ENCODE results near the gene PHLDA2. TPM values are rescaled to one million over a fixed set of nuclear protein-coding genes. Genes with fewer than 3 reads are reported as not detected.

PHLDA2 gene
- 1 to 10 TPM in 1 of 4 donors, under 1 TPM in 3; 0.49 to 1.1 (median 0.69) TPM for total RNA-seq
- 1 to 10 TPM in 1 of 3 donors, under 1 TPM in 2; 0.87 to 7.3 (median 0.97) TPM for polyA plus RNA-seq
- long read RNA-seq, donor 1, partial matches to known transcripts: 0 of 1 reads
- long read RNA-seq, donor 1, other reads (novel, unspliced or antisense): 0 of 1 reads
- long read RNA-seq, donor 2: 0 reads

- peak within 1 kb of the TSS; percentile 65 for H3K4me3 ChIP-seq
- 2% methylated on average over 73 to 113 of the region's 113 CpGs for WGBS, 3 donors
- DNase-seq (peak; percentile 61), ATAC-seq (peak in 3 of 4 donors; percentile 4 to 19 (median 7))
- TF ChIP-seq CTCF (IDR thresholded peaks at IDR 0.05): no peak
- no peaks in the 10 kb centered on the region for H3K9me3 ChIP-seq
- H3K36me3 ChIP-seq (ENCODE audit: insufficient read depth in 1 of 2, low read depth in 1 of 2): no peaks in the 10 kb centered on the region
- H3K27ac ChIP-seq: no peak within 1 kb of the TSS
- peaks cover 0 to 61% (median 26%) of the 10 kb centered on the region in 3 donors for H3K27me3 ChIP-seq (ENCODE audit: insufficient read depth in 3 of 3, low read length in 2 of 3)
- H3K4me1 ChIP-seq: peaks cover 11% of the 10 kb centered on the region
- intact Hi-C loops (cut with DNase I): no loop called here
These were observed at the start of gene PHLDA2 for GRCh38 chr11:2928605-2929530. TSS of gene PHLDA2 (minus strand) at chr11:2929420. CDS start at chr11:2929364, 56 bp downstream.

- ATAC-seq: peak; percentile 64 to 91 (median 78)
- DNase-seq: peak in 1 of 2 donors; percentile 80
- H3K4me3 ChIP-seq: no peak overlapping the region
- no peaks in the 10 kb centered on the region for H3K9me3 ChIP-seq
- 38 to 48% (median 38%) methylated on average over 7 of the region's 7 CpGs for WGBS, 3 donors
- intact Hi-C loops (cut with DNase I): loop anchor here in 1 of 2 donors (5.0 kb wide), 1 partner anchor 45 kb away; no protein-coding TSS in a partner anchor
- H3K36me3 ChIP-seq (ENCODE audit: insufficient read depth in 1 of 2, low read depth in 1 of 2): peaks cover 8 to 74% of the 10 kb centered on the region in 2 donors
- TF ChIP-seq CTCF (IDR thresholded peaks at IDR 0.05): no peak
- H3K27ac ChIP-seq: no peak overlapping the region
- H3K27me3 ChIP-seq (ENCODE audit: insufficient read depth in 3 of 3, low read length in 2 of 3): no peaks in the 10 kb centered on the region
- peaks cover 10% of the 10 kb centered on the region for H3K4me1 ChIP-seq
These were observed 47.9 kb upstream of the PHLDA2 start for GRCh38 chr11:2977113-2977512.

DNA sequence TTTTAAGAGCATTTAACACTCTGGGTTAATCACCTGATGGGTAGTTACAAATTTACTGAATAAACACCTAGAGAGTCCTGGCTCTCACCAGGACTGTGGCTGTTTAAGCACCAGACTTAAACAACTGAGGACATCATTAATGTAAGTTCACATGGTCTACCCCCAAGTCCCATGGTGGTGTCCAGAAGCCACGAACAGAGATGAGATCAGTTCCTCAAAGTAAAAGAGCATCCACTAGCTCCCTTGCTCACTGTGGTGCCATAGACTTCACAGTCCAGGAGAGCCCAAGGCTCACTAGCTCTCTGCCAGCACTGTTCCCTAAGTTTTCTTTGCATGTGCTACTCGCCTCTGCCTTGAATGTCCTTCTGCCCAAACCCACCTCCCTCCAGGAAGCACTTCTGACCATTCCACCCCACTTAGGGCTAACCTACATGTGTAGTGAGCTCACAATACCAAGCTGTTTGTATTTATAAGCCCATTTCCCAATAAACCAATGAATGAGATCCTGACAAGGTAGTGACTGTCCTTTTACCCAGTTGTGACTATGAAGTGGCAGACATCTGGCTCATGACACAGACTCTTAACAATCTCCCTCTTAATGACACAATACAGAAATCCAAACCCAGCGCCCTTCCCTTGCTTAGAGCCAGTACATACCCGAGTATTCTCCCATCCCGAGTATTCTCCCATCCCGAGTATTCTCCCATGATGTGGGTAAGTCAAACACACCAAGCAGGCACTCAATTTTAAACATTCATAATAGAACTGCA, 47.3 kb upstream of the PHLDA2 start:
- ATAC-seq (peak; percentile 28 to 67 (median 62)), DNase-seq (no peak)
- H3K36me3 ChIP-seq (ENCODE audit: insufficient read depth in 1 of 2, low read depth in 1 of 2): peaks cover 11 to 80% of the 10 kb centered on the region in 2 donors
- intact Hi-C loops (cut with DNase I): loop anchor here in 1 of 2 donors (5.0 kb wide), 1 partner anchor 46 kb away; no protein-coding TSS in a partner anchor
- H3K27ac ChIP-seq: no peak overlapping the region
- 76 to 87% (median 79%) methylated on average over 6 of the region's 6 CpGs for WGBS, 3 donors
- no peak overlapping the region for H3K4me3 ChIP-seq
- no peak for TF ChIP-seq CTCF (IDR thresholded peaks at IDR 0.05)
- H3K4me1 ChIP-seq: peaks cover 6% of the 10 kb centered on the region
- no peaks in the 10 kb centered on the region for H3K27me3 ChIP-seq (ENCODE audit: insufficient read depth in 3 of 3, low read length in 2 of 3)
- no peaks in the 10 kb centered on the region for H3K9me3 ChIP-seq

DNA sequence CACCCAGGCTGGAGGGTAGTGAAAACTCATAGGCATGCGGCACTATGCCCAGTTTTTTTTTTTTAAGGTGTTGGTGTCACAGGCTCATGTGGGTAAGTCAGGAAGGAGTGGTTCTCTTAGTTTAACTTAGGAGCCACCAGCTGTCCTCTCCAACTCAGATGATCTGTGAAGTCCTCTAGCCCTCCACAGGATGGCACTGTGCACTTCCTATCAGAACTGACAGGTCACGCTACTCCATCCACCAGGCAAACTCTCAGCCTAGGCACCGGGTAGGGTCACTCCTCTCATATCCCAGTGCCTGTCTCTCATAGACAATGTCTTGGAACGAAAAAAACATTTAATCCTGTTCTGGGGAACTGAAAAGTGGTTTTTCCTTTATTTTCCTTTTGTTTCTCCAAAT, 46.4 kb upstream of the PHLDA2 start:
- WGBS, 3 donors: 80 to 94% (median 86%) methylated on average over 4 of the region's 4 CpGs

More for the DNA sequence above, 46.4 kb upstream of the PHLDA2 start:
- Histone ChIP-seq H3K27me3 (ENCODE audit: insufficient read depth in 3 of 3, low read length in 2 of 3) (no peaks in the 10 kb centered on the region), H3K9me3 (no peaks in the 10 kb centered on the region), H3K4me1 (peaks cover 6% of the 10 kb centered on the region), H3K27ac (no peak overlapping the region), H3K4me3 (no peak overlapping the region), H3K36me3 (ENCODE audit: insufficient read depth in 1 of 2, low read depth in 1 of 2) (peaks cover 16 to 89% of the 10 kb centered on the region in 2 donors)
- DNase-seq: no peak
- intact Hi-C loops (cut with DNase I): loop anchor here in 1 of 2 donors (5.0 kb wide), 1 partner anchor 47 kb away; no protein-coding TSS in a partner anchor
- peak; percentile 48 for TF ChIP-seq CTCF (IDR thresholded peaks at IDR 0.05)
- ATAC-seq: peak; percentile 74 to 82 (median 80)
